SIG-M5 (cell line): ENCODE measurements around the gene ZNF394.

Source experiments
- DNase-seq: peaks from one replicate; lab custom pipeline; 2025; lab: John Stamatoyannopoulos, UW

ZNF394 gene

DNA sequence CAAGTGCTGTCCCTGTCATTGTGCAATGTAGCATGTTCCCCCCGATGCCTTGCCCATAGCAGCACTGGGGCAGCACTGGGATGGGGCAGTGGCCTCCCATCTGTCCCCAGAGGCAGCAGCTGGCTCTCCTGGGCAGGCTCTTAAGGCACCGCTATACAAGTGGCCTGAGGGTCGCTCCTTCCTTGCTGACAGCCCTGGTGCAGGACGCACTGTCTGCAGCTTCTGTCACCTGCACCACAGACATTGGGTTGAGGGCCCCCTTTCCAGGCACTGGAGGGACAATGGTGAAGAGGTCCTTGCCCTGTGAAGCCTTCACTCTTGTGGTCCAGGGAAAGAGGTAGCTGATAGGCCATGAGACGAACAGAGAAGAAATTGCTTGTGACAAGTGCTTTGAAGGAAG lies 50.8 kb downstream of the ZNF394 start:
- no peak for DNase-seq

DNA sequence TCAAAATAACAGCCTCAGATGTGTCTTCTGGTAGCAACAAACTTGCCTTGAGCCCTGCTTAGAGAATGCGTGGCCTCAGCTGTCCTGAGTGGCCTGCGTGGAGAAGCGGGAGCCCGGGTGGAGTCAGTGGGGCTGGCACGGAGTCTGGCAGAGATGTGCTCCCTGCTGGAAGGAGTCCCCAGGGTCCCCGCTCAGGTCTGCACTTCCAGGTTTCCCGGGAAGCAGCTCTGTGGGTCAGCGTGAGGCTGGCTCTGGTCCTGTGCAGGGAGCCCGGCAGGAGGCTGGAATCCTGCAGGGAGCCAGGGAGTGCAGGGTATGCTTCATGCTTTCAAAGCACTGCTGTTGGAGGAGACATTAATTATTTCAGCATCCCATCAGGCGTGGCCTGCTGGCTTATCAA lies 51.2 kb downstream of the ZNF394 start:
- DNase-seq: no peak

DNA sequence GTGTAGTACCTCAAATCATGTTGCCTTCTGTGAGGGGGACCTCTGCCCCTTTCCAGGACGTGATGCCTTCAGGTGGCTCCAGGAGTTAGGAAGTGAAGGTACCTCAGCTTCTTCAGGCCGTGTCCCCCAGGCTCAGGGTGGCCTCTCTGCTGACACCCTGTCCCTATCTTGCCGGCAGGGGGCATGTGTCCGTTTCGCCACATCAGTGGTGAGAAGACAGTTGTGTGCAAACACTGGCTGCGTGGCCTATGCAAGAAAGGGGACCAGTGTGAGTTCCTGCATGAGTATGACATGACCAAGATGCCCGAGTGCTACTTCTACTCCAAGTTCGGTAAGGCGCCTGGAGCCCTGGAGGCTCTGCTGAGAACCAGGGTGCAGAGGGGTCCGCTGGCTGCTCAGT lies 52.1 kb downstream of the ZNF394 start:
- no peak for DNase-seq

DNA sequence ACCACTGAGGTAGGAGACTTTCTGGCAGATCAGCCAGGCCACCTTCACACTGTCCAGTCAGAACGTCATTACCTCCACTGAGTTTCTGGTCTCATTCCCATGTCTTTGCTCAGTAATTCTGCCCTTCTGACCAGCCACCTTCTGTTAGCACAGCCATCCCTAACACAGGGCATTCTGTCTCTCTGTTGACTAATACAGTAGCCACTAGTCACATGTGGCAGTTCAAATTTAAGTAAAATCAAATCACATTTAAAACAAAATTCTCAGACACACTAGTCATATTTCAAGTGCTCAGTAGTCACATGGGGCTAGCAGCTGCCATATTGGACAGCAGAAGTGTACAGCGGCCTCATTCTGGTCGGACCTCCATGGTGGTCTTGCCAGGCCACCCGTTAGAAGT lies 54.0 kb downstream of the ZNF394 start:
- DNase-seq: no peak
